Neutrophil (primary cell): ENCODE results near the gene SLIT3.

Experiments used
- H3K27ac ChIP-seq: fragments of 200-600 bp; sonication (generic); 2 replicates; pipeline ENCODE4 v1.5.1; 2016; ENCODE audit warnings: mild to moderate bottlenecking, moderate library complexity
- H3K27me3 ChIP-seq: fragments of 200-600 bp; sonication (generic); 2 replicates; pipeline ENCODE4 v1.6.0; 2016; ENCODE audit warnings: mild to moderate bottlenecking
- H3K36me3 ChIP-seq: fragments of 200-600 bp; sonication (generic); 2 replicates; pipeline ENCODE4 v1.5.1; 2017
- H3K4me1 ChIP-seq, 2 experiments: fragments of 200-600 bp in 1 of 2; sonication (generic) in 1 of 2; 1 replicate in 1 of 2; 2 replicates in 1 of 2; pipeline versions ENCODE4 v1.5.1 to v1.6.1; 2013 to 2016; ENCODE audit warnings: low read depth in 1 of 2, low read length in 1 of 2, mild to moderate bottlenecking in 1 of 2, moderate library complexity in 1 of 2; ENCODE audit not compliant: control insufficient read depth in 1 of 2, insufficient read depth in 1 of 2
- H3K4me3 ChIP-seq, 2 experiments: fragments of 200-600 bp in 1 of 2; sonication (generic) in 1 of 2; 1 replicate in 1 of 2; 2 replicates in 1 of 2; pipeline ENCODE4 v1.5.1; 2013 to 2016; ENCODE audit warnings: low read depth in 1 of 2, low read length in 1 of 2, mild to moderate bottlenecking in 1 of 2, moderate library complexity in 1 of 2
- H3K9me3 ChIP-seq: fragments of 200-600 bp; sonication (generic); 2 replicates; pipeline ENCODE4 v1.5.1; 2016
- TF ChIP-seq, protein P1 (sequence below): fragments of 200-600 bp; sonication (generic); IDR thresholded peaks from 2 replicates; pipeline ENCODE4 v1.5.1; 2016; ENCODE audit warnings: antibody characterized with exemption

The SLIT3 gene

DNA sequence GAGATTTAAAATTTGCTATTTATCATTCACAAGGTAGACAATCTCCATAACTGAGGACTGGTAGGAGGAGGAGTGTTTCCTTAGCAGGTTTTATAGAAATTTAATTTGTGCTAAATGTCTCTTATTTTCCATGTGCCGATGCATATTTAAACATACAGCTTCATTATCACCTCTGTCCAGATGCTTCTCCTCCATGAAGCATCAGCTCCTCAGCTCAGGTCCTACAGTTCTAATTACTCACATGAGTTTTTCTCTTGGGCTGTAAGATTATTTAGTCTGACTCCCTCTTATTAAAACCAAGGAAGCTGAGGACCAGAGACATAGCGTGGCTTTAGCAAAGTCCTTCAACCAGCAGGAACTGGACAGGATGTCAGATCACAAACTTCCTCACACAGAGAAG is 421.6 kb downstream of the SLIT3 start:
- Histone ChIP-seq H3K27me3 (peaks cover 32% of the 10 kb centered on the region), H3K4me1 (no peaks in the 10 kb centered on the region), H3K27ac (no peak overlapping the region), H3K9me3 (no peaks in the 10 kb centered on the region), H3K36me3 (no peaks in the 10 kb centered on the region), H3K4me3 (no peak overlapping the region)
- TF ChIP-seq, protein P1, sequence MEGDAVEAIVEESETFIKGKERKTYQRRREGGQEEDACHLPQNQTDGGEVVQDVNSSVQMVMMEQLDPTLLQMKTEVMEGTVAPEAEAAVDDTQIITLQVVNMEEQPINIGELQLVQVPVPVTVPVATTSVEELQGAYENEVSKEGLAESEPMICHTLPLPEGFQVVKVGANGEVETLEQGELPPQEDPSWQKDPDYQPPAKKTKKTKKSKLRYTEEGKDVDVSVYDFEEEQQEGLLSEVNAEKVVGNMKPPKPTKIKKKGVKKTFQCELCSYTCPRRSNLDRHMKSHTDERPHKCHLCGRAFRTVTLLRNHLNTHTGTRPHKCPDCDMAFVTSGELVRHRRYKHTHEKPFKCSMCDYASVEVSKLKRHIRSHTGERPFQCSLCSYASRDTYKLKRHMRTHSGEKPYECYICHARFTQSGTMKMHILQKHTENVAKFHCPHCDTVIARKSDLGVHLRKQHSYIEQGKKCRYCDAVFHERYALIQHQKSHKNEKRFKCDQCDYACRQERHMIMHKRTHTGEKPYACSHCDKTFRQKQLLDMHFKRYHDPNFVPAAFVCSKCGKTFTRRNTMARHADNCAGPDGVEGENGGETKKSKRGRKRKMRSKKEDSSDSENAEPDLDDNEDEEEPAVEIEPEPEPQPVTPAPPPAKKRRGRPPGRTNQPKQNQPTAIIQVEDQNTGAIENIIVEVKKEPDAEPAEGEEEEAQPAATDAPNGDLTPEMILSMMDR, result no peak

GRCh38 chr5:168878135-168878745 is 422.7 kb downstream of the SLIT3 start:
- H3K36me3 ChIP-seq, result no peaks in the 10 kb centered on the region
- H3K27me3 ChIP-seq, result peaks cover 32% of the 10 kb centered on the region
- H3K9me3 ChIP-seq, result no peaks in the 10 kb centered on the region
- TF ChIP-seq, protein P1, result no peak
- no peaks in the 10 kb centered on the region for H3K4me1 ChIP-seq
- no peak overlapping the region for H3K27ac ChIP-seq
- H3K4me3 ChIP-seq, result no peak overlapping the region

GRCh38 chr5:168877132-168877892 is 423.6 kb downstream of the SLIT3 start:
- TF ChIP-seq, protein P1, result no peak
- no peaks in the 10 kb centered on the region for H3K36me3 ChIP-seq
- H3K27ac ChIP-seq, result no peak overlapping the region
- no peaks in the 10 kb centered on the region for H3K9me3 ChIP-seq
- H3K27me3 ChIP-seq, result peaks cover 32% of the 10 kb centered on the region
- no peak overlapping the region for H3K4me3 ChIP-seq
- H3K4me1 ChIP-seq, result no peaks in the 10 kb centered on the region

DNA sequence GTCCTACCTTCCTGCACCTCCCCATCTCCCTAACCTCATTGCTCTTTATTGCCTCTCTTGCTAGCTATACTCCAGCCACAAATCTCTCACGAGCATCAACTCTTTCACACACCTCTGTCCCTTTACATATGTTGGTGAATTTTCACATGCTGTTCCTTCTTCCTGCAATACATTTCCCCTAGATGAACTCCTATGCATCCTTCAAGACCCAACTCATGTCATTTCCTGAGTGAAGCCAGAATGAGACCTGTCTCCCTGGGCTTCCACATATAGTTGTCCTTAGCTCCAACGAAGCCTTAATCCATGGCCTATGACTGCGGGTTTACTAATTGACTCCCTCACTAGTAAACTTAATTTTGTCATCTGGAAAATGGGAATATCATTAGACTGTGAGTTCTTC is 424.5 kb downstream of the SLIT3 start:
- Histone ChIP-seq H3K4me1 (no peaks in the 10 kb centered on the region), H3K9me3 (no peaks in the 10 kb centered on the region), H3K27me3 (peaks cover 32% of the 10 kb centered on the region), H3K4me3 (no peak overlapping the region), H3K36me3 (no peaks in the 10 kb centered on the region), H3K27ac (no peak overlapping the region)
- TF ChIP-seq, protein P1, result no peak

DNA sequence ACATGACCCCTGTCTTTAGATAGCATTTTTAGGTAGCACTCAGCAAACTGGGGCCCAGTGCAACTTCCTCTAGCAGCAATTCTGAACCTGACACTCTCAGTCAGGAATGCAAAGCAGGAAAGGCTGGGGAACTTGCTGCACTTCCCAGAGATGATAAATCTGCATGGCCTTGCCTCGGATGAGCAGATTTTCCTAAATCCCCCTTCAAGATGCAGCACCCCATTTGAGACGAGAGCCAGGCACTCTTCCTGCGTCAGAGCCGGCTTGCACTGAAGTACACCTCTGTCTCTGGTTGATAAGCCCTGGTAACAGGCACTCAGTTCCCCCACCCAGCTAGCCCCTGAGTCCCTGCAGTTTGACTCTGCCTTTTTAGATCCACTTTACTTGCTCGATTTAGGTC is 425.1 kb downstream of the SLIT3 start:
- TF ChIP-seq, protein P1, result no peak
- H3K36me3 ChIP-seq, result no peaks in the 10 kb centered on the region
- H3K4me1 ChIP-seq, result no peaks in the 10 kb centered on the region
- no peak overlapping the region for H3K27ac ChIP-seq
- H3K9me3 ChIP-seq, result no peaks in the 10 kb centered on the region
- H3K27me3 ChIP-seq, result peaks cover 32% of the 10 kb centered on the region
- H3K4me3 ChIP-seq, result no peak overlapping the region
